ENCODE results near the gene XPC. TPM values are rescaled to one million over a fixed set of nuclear protein-coding genes. Genes with fewer than 3 reads are reported as not detected.

The XPC gene
- total RNA-seq, 3 donors from 2014 or later (not counting 1 experiment from before 2014, with no cell fraction given): 45.5 to 62.1 (median 50.0) TPM

GRCh38 chr3:14224895-14225294, 46.5 kb upstream of the XPC start:
- no peak overlapping the region for H3K4me3 Mint-ChIP-seq

GRCh38 chr3:14223595-14223994, 45.2 kb upstream of the XPC start:
- ATAC-seq (no peak), DNase-seq (no peak)
- Mint-ChIP-seq H3K27ac (no peak overlapping the region), H3K9me3 (peaks cover 0 to 7% of the 10 kb centered on the region in 2 donors), H3K36me3 (peaks cover 10% of the 10 kb centered on the region), H3K27me3 (ENCODE audit: low read depth in 2 of 2) (peaks cover 24 to 60% of the 10 kb centered on the region in 2 donors), H3K4me1 (no peaks in the 10 kb centered on the region), H3K4me3 (no peak overlapping the region)
- Histone ChIP-seq H3K4me1 (ENCODE audit: control insufficient read depth, insufficient read depth, low read length) (no peaks in the 10 kb centered on the region), H3K27me3 (ENCODE audit: control insufficient read depth, insufficient read depth, low read length) (no peaks in the 10 kb centered on the region), H3K4me3 (ENCODE audit: low read length) (no peak overlapping the region), H3K27ac (ENCODE audit: low read length) (no peak overlapping the region), H3K36me3 (ENCODE audit: control insufficient read depth, insufficient read depth, low read length) (no peaks in the 10 kb centered on the region), H3K9me3 (ENCODE audit: control insufficient read depth, insufficient read depth, low read length) (no peaks in the 10 kb centered on the region)
- TF ChIP-seq, protein P1, sequence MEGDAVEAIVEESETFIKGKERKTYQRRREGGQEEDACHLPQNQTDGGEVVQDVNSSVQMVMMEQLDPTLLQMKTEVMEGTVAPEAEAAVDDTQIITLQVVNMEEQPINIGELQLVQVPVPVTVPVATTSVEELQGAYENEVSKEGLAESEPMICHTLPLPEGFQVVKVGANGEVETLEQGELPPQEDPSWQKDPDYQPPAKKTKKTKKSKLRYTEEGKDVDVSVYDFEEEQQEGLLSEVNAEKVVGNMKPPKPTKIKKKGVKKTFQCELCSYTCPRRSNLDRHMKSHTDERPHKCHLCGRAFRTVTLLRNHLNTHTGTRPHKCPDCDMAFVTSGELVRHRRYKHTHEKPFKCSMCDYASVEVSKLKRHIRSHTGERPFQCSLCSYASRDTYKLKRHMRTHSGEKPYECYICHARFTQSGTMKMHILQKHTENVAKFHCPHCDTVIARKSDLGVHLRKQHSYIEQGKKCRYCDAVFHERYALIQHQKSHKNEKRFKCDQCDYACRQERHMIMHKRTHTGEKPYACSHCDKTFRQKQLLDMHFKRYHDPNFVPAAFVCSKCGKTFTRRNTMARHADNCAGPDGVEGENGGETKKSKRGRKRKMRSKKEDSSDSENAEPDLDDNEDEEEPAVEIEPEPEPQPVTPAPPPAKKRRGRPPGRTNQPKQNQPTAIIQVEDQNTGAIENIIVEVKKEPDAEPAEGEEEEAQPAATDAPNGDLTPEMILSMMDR (IDR thresholded peaks at IDR 0.05): no peak
- intact Hi-C loops (cut with micrococcal nuclease): no loop called here
- 73% methylated on average over 1 of the region's 1 CpG for WGBS (ENCODE audit: insufficient coverage)

More at GRCh38 chr3:14224895-14225294, 46.5 kb upstream of the XPC start:
- WGBS (ENCODE audit: insufficient coverage): 80% methylated on average over 5 of the region's 6 CpGs
- no peak overlapping the region for H3K27ac ChIP-seq (ENCODE audit: low read length)
- peaks cover 24 to 60% of the 10 kb centered on the region in 2 donors for H3K27me3 Mint-ChIP-seq (ENCODE audit: low read depth in 2 of 2)
- H3K36me3 Mint-ChIP-seq: peaks cover 10% of the 10 kb centered on the region
- ATAC-seq (no peak), DNase-seq (no peak)
- no peaks in the 10 kb centered on the region for H3K27me3 ChIP-seq (ENCODE audit: control insufficient read depth, insufficient read depth, low read length)
- no peaks in the 10 kb centered on the region for H3K4me1 Mint-ChIP-seq
- H3K4me1 ChIP-seq (ENCODE audit: control insufficient read depth, insufficient read depth, low read length): no peaks in the 10 kb centered on the region
- intact Hi-C loops (cut with micrococcal nuclease): no loop called here
- no peaks in the 10 kb centered on the region for H3K36me3 ChIP-seq (ENCODE audit: control insufficient read depth, insufficient read depth, low read length)
- H3K4me3 ChIP-seq (ENCODE audit: low read length): no peak overlapping the region
- peaks cover 0 to 7% of the 10 kb centered on the region in 2 donors for H3K9me3 Mint-ChIP-seq
- no peaks in the 10 kb centered on the region for H3K9me3 ChIP-seq (ENCODE audit: control insufficient read depth, insufficient read depth, low read length)
- H3K27ac Mint-ChIP-seq: no peak overlapping the region
- TF ChIP-seq, protein P1 (IDR thresholded peaks at IDR 0.05): no peak

DNA sequence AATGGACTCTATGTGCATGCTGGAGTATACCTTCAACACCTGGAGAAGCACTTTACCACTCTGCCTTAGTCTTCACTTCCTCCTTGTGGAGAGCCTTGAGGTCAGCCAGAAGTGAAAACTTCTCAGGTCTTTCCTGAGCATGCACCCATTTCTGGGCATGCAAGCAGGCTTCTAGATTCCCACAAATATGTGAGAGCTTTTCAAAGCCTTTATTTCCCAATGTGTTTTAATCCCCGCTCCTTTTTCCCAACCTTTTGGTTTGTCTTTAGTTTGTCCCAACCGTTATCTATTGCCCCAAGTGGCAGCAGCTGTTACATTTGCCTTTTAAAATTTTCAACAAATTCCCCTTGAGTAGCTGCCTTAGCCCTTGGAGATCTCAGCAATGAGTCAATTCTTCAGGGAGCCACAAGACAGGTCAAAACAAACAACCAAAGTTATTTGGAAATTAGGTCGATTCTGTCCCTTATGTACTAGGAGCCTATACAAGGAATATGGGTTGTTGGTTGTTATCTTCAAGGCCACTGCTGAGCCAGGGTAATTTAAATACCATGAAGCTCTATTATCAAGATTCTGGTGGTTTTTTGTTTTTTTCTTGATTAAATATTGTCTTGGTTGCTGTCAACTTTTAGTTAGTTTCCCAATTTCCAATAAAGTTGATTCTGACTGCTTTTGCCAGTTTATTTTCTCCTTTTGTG, 44.6 kb upstream of the XPC start:
- intact Hi-C loops (cut with micrococcal nuclease): no loop called here
- ATAC-seq: no peak
- Histone ChIP-seq H3K4me1 (ENCODE audit: control insufficient read depth, insufficient read depth, low read length) (no peaks in the 10 kb centered on the region), H3K27ac (ENCODE audit: low read length) (no peak overlapping the region), H3K9me3 (ENCODE audit: control insufficient read depth, insufficient read depth, low read length) (no peaks in the 10 kb centered on the region), H3K4me3 (ENCODE audit: low read length) (no peak overlapping the region), H3K27me3 (ENCODE audit: control insufficient read depth, insufficient read depth, low read length) (no peaks in the 10 kb centered on the region), H3K36me3 (ENCODE audit: control insufficient read depth, insufficient read depth, low read length) (no peaks in the 10 kb centered on the region)
- DNase-seq: no peak
- 76% methylated on average over 3 of the region's 3 CpGs for WGBS (ENCODE audit: insufficient coverage)
- Mint-ChIP-seq H3K4me1 (peaks cover 0 to 2% of the 10 kb centered on the region in 2 donors), H3K27ac (no peak overlapping the region), H3K36me3 (peaks cover 10% of the 10 kb centered on the region), H3K9me3 (peaks cover 0 to 7% of the 10 kb centered on the region in 2 donors), H3K4me3 (no peak overlapping the region), H3K27me3 (ENCODE audit: low read depth in 2 of 2) (peaks cover 21 to 55% of the 10 kb centered on the region in 2 donors)
- TF ChIP-seq, protein P1 (IDR thresholded peaks at IDR 0.05): no peak

- H3K36me3 Mint-ChIP-seq: peaks cover 10% of the 10 kb centered on the region
- intact Hi-C loops (cut with micrococcal nuclease): no loop called here
- peaks cover 0 to 7% of the 10 kb centered on the region in 2 donors for H3K9me3 Mint-ChIP-seq
- H3K27me3 Mint-ChIP-seq (ENCODE audit: low read depth in 2 of 2): peaks cover 21 to 51% of the 10 kb centered on the region in 2 donors
- Histone ChIP-seq H3K27ac (ENCODE audit: low read length) (no peak overlapping the region), H3K27me3 (ENCODE audit: control insufficient read depth, insufficient read depth, low read length) (no peaks in the 10 kb centered on the region), H3K4me3 (ENCODE audit: low read length) (no peak overlapping the region), H3K36me3 (ENCODE audit: control insufficient read depth, insufficient read depth, low read length) (no peaks in the 10 kb centered on the region), H3K9me3 (ENCODE audit: control insufficient read depth, insufficient read depth, low read length) (no peaks in the 10 kb centered on the region), H3K4me1 (ENCODE audit: control insufficient read depth, insufficient read depth, low read length) (no peaks in the 10 kb centered on the region)
- no peak overlapping the region for H3K4me3 Mint-ChIP-seq
- no CpG with 5 or more reads among the region's 1 CpG for WGBS (ENCODE audit: insufficient coverage)
- TF ChIP-seq, protein P1 (IDR thresholded peaks at IDR 0.05): no peak
- H3K4me1 Mint-ChIP-seq: peaks cover 0 to 4% of the 10 kb centered on the region in 2 donors
- no peak overlapping the region for H3K27ac Mint-ChIP-seq
- DNase-seq (no peak), ATAC-seq (no peak)
These were observed 44.1 kb upstream of the XPC start for GRCh38 chr3:14222457-14222856.

Measured in natural killer cell (primary cell).